ENCODE measurements around the gene OR2A14.
"Not testable (repeated sequence)": the region's sequence is repeated elsewhere in the genome, so short reads cannot be mapped to it uniquely, and the experiment has no call there.

OR2A14 gene

DNA sequence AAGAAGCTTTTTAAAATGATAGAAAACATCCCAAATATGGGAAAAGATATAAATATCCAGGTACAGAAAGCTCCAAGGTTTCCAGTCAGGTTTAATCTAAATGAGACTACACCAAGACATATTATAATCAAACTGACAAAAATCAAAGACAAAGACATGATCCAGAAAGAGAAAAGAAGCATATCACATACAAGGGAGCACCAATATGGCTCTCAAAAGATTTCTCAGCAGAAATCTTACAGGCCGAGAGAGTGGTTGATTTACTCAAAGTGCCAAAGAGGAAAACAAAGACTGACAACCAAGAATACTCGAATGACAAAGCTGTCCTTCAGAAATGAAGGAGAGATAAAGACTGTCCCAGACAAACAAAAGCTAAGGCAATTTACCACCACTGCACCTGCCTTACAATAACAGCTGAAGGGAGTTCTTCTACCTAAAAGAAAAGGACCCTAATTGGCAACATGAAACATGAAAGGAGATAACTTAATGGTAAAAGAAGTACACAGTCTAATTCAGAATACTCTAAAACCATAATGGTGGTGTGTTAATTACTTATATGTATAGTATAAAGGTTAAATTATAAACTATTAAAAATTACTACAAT, 25.4 kb downstream of the OR2A14 start:
- DNase-seq (ENCODE audit: low read depth in 3 of 3), result no peak

DNA sequence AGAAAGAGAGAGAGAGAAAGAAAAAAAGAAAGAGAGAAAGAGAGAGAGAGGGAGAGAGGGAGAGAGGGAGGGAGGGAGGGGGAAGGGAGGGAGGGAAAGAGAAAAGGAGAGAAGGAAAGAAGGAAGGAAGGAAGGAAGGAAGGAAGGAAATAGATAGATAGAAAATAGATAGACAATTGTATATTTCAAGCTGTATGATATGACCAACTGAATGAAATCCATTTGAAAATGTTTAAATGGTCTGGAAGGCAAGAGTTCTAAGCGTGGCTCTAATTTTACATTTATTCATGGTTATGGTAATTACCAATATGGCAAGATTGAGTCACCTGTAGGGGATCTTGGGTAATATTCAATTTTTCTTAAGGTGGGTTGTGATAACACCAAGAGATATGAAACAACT, 35.9 kb downstream of the OR2A14 start:
- DNase-seq (ENCODE audit: low read depth in 3 of 3), result no peak

DNA sequence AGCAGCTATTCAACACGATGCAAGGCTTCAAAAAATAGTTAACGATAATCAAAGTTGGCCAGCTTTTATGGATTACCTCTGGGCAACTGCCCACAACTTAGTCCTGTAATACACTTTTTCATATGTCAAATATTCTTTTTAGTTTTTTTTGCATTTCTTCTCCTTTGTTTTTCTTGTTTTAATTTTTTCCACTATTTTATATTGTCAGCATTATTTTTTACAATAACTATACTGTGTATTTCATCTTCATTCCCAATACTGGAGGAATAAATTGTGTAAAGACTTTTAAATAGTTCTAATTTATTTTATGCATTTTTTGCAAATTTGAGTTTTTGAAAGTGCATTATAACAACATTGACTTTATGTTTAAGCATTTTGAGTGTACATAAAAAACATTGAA, 41.8 kb downstream of the OR2A14 start:
- DNase-seq (ENCODE audit: low read depth in 3 of 3), result no peak

DNA sequence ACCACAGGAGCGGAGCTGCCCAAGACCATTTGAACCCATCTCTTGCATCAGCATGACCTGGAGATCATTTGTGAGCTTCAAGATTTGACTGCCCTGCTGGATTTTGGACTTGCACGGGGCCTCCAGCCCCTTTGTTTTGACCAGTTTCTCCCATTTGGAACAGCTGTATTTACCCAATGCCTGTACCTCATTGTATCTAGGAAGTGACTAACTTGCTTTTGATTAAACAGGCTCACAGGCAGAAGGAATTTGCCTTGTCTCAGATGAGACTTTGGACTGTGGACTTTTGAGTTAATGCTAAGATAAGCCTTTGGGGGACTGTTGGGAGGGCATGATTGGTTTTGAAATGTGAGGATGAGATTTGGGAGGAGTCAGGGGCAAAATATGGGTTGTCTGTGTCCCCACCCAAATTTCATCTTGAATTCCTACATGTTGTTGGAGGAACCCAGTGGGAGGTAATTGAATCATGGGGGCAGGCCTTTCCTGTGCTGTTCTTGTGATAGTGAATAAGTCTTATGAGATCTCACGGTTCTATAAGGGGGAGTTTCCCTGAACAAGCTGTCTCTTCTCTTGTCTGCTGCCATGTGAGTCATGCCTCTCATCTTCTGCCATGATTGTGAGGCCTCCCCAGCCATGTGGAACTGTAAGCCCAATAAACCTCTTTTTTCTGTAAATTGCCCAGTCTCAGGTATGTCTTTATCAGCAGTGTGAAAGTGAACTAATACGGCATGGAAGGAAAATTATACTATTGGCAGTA, 48.8 kb downstream of the OR2A14 start:
- DNase-seq (ENCODE audit: low read depth in 3 of 3), result not testable (repeated sequence)

DNA sequence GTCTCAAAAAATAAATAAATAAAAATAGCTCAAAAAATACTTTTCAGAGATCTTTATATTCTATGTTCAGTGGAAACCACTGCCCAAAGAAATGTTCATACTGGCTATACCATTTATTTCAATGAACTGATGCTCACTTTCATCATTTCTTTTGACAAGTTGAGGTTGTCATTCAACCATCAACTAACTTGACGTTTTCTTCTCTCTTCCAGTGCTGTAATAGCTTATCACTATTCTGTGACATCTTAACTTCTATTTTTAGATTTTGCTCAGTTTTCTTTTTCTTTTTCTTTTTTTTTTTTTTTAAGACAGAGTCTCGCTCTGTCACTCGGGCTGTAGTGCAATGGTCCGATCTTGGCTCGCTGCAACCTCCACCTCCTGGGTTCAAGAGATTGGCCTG, 51.6 kb downstream of the OR2A14 start:
- DNase-seq (ENCODE audit: low read depth in 3 of 3), result no peak

DNA sequence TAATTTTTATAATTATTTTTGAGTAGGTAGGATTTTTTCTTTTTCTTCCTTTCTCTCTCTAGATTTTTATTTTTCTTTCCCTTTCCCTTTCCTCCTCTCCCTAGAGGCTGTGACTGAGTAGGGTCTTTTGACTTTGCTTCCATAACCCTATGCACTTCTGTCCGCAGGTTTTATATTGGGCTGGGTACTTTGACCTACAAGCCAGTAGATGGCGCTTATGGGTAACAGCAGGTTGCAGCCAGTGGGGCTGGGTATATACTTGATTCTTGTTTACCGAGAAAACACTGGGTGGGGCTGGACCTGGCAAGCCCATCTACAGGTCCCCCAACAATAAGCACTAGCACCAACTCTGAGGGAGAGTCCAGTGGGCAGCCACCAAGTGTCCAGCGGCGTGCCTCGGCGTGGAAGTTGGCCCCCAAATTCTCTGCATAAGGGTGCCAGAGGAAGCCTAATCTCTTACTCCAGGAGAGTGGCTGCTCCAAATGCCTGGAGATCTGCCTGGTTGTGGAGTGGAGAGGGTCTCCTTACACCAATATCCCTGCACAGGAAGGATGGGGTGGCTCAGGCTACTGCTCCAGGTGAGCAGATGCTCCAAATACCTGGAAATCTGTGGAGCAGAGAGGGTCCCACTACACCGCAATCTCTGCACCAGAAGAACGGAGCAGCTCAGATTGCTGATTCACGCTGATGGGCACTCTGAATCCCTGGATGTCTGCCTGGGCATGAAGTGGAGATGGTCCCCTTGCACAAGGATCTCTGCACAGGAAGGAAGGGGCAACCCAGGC, 55.6 kb downstream of the OR2A14 start:
- DNase-seq (ENCODE audit: low read depth in 3 of 3), result not testable (repeated sequence)

DNA sequence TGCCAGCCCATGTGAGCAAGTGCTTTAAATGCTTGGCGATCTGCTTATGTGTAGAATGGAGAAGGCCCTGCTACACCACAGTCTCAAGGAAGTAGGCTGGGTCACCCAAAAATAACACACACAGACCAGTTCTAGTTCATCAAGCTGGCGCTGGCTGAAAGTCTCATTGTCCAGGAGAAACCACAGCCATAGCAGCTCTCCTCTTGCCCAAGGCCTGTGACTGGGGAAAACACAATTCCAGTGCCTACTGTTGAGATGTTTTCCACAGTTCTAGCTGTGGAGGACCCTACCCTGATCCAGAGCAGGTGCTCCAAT, 56.1 kb downstream of the OR2A14 start:
- DNase-seq (ENCODE audit: low read depth in 3 of 3), result not testable (repeated sequence)

Data from stimulated activated CD4-positive, alpha-beta T cell treated with anti-CD3 and anti-CD28 coated beads, TNF-alpha, amount 100 ng/mL, for 48 hours (primary cell).